NCI-H2227 (cell line): ENCODE results near the gene EBNA1BP2.
"Not testable (repeated sequence)": the region's sequence is repeated elsewhere in the genome, so short reads cannot be mapped to it uniquely, and the experiment has no call there.

Experiments used
- DNase-seq: peaks from one replicate; lab custom pipeline; 2025; ENCODE audit not compliant: unreplicated experiment; lab: John Stamatoyannopoulos, UW

The EBNA1BP2 gene

GRCh38 chr1:43171876-43172526, at the start of gene EBNA1BP2, which contains the start of gene CFAP57:
EBNA1BP2 (minus strand) TSS chr1:43172290; CDS start chr1:43172118, 172 bp downstream.
CFAP57 (plus strand) TSS chr1:43172330; CDS start chr1:43172754, 424 bp downstream.
- peak; percentile 93 for DNase-seq

GRCh38 chr1:43221797-43222196, 49.7 kb upstream of the EBNA1BP2 start:
- DNase-seq = no peak

- no peak for DNase-seq
These were observed 49.1 kb upstream of the EBNA1BP2 start for GRCh38 chr1:43220905-43221778.

- no peak for DNase-seq
These were observed 45.7 kb upstream of the EBNA1BP2 start for GRCh38 chr1:43217747-43218146.

- no peak for DNase-seq
These were observed 42.7 kb upstream of the EBNA1BP2 start for GRCh38 chr1:43214501-43215444.

GRCh38 chr1:43208277-43208676, 36.2 kb upstream of the EBNA1BP2 start:
- DNase-seq = not testable (repeated sequence)

GRCh38 chr1:43207229-43207853, 35.3 kb upstream of the EBNA1BP2 start:
- no peak for DNase-seq

GRCh38 chr1:43206600-43207228, 34.6 kb upstream of the EBNA1BP2 start:
- no peak for DNase-seq

GRCh38 chr1:43205671-43206070, 33.6 kb upstream of the EBNA1BP2 start:
- DNase-seq = no peak

- no peak for DNase-seq
These were observed 32.3 kb upstream of the EBNA1BP2 start for GRCh38 chr1:43204394-43204793.

GRCh38 chr1:43203859-43204258, 31.8 kb upstream of the EBNA1BP2 start:
- no peak for DNase-seq

- peak; percentile 82 for DNase-seq
These were observed 27.1 kb upstream of the EBNA1BP2 start for GRCh38 chr1:43199093-43199726.

- DNase-seq = no peak
These were observed 25.4 kb upstream of the EBNA1BP2 start for GRCh38 chr1:43197343-43198127.

GRCh38 chr1:43194509-43194908, 22.4 kb upstream of the EBNA1BP2 start:
- DNase-seq = no peak

GRCh38 chr1:43188106-43188505, 16.0 kb upstream of the EBNA1BP2 start:
- no peak for DNase-seq

- no peak for DNase-seq
These were observed 12.9 kb upstream of the EBNA1BP2 start for GRCh38 chr1:43184995-43185394.

GRCh38 chr1:43184388-43184787, 12.3 kb upstream of the EBNA1BP2 start:
- no peak for DNase-seq

- DNase-seq = no peak
These were observed 5.6 kb upstream of the EBNA1BP2 start for GRCh38 chr1:43177691-43178090.

GRCh38 chr1:43174873-43175272, 2.8 kb upstream of the EBNA1BP2 start:
- DNase-seq = no peak
